G401 (cell line): ENCODE data around the gene HIP1R. TPM values are rescaled to one million over a fixed set of nuclear protein-coding genes. Genes with fewer than 3 reads are reported as not detected.

Source experiments
- DNase-seq: peaks from one replicate; pipeline ENCODE4 v3.0.0-alpha.2; 2015; ENCODE audit warnings: low spot score
- in situ Hi-C: cut with HindIII; loops from 2 replicates; pipeline ENCODE4 v1.10.0; 2016; ENCODE audit warnings: low sequenced_read_pairs, mixed read lengths
- total RNA-seq: library from RNA; depleted of rRNA; stranded (reverse); fragments of >200 nt; shearing (Covaris generic); gene quantifications from 2 replicates; pipeline ENCODE4 v1.2.3, GENCODE V29; 2014

The HIP1R gene
- total RNA-seq, 1 experiment from 2014 or later = 19.3 TPM

DNA sequence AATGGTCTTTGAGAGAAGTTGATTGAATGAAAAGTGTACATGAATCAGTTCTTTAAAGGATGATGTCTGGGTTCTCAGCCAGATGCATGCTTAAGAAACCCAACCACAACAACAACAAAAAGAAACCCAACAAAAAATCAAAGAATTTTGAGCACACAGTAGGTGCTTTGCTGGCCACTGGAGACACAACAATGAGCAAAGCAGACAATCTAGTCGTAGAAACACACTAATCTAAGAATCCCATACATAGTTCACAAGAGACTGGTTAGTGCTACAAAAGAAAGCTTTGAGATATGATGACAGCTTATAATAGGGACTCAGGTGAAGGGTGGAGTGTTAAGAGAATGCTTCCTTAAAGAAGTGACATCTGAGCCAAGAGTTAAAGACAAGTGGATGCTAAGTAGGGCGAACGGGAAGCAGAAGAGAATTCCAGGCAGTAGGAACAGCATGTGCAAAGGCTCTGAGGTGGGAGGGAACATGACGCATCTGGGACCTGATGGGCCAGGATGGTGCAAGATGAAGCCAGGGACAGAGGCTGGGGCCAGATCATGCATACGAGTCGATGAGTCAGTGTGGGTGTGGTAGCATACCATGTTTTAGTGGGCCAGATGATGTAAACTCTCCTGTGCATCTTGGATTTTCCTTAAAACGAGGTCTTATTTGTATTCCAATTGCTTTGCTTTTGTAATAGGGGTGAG is 4.6 kb upstream of the HIP1R start:
- in situ Hi-C loops = no loop called here
- DNase-seq = no peak

GRCh38 chr12:122834104-122834920 is 945 bp upstream of the HIP1R start:
- DNase-seq = peak; percentile 58
- in situ Hi-C loops = no loop called here

DNA sequence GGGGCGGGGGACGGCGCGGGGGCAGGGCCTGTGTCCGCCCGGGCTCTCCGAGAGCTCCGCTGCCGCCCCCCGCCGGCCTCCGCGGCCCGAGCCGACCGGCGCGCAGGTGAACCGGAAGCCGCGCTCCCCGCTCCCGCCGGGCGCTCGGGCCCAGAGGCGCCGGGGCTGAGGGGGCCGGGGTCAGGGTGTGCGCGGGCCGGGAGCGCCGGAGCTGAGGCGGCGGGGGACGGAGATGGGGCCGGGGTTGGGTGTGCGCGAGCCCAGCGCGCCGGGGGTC is 431 bp downstream of the HIP1R start:
- in situ Hi-C loops = no loop called here
- no peak for DNase-seq

DNA sequence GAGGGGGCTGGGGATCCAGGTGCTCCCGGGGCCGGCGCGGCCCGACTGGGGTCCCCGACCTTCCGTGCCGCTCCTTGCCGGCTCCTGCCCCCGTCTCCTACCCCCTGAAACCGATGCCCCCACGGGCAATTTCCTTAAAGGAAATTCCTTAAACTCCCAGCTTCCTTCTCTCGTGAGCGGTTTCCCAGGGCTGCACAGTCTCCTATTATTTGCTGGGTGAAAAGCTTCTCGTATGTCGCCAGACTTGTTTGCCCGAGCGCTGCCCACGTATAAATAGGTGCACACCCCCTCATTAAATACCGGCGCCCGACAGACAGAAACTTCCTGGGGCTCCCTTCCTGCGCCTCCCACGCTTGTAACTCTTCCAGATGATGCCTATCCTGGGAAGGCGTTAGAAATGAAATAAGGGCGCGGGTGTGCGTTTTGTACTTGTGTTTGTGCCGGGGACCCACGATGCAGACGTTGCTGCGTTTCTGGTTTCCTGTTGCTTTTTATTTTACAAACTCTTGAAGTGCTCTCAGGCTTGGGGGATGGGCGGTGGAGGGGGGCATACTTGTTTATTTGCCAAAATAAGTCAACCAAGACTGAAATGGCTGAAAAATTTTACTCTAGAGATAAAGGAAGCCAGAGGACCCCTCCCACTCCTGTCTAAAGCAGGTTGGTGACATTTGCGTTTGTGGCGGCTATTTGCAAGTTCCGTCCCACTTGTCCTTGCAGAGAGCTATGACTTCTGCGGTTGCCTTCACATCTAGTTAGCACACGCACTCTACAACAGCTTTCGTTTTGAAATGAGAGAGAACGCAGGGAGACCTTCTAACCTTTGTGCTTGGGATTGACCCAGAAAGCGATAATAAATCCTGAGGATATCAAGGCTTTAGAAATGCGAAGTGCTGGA is 1.0 kb downstream of the HIP1R start:
- in situ Hi-C loops = no loop called here
- peak; percentile 57 for DNase-seq

DNA sequence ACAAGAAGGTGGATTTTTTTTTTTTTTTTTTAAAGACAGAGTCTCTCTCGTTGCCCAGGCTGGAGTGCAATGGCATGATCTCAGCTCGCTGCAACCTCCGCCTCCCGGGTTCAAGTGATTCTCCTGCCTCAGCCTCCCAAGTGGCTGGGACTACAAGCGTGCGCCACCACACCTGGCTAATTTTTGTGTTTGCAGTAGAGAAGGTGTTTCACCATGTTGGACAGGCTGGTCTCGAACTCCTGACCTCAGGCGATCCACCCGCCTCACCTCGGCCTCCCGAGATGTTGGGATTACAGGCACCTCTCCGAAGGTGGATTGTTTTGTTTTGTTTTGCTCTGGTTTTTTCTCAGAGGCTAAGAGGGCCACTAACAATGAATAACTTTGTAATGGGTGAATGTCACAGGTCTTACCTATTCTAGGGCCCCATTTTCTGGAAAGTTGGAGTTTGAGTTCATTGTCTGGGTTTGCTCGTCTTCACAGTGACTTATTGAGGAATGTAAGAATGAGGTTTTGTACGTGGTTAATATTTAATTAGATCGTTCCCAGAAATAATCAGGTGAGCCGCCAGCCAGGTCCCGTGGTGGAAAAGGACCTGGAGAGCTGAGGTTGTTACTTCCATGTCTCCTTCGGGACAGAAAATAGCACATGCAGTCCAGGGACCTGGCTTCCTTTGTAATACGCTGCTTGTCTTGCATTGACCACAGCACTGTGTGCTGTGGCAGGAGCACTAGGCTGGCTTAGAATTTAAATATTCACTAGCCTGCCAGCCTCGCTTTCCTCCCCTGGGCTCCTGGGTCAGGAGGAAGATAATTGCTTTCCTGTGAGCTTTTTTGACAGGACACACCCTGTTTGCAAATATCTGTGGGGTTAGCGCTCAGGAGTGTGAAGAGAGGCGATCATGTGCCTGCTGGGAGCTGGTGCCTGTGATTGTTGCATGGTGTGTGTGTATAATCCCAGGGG is 2.3 kb downstream of the HIP1R start:
- DNase-seq = no peak
- in situ Hi-C loops = no loop called here

GRCh38 chr12:122838841-122839240 is 3.6 kb downstream of the HIP1R start:
- in situ Hi-C loops = no loop called here

DNA sequence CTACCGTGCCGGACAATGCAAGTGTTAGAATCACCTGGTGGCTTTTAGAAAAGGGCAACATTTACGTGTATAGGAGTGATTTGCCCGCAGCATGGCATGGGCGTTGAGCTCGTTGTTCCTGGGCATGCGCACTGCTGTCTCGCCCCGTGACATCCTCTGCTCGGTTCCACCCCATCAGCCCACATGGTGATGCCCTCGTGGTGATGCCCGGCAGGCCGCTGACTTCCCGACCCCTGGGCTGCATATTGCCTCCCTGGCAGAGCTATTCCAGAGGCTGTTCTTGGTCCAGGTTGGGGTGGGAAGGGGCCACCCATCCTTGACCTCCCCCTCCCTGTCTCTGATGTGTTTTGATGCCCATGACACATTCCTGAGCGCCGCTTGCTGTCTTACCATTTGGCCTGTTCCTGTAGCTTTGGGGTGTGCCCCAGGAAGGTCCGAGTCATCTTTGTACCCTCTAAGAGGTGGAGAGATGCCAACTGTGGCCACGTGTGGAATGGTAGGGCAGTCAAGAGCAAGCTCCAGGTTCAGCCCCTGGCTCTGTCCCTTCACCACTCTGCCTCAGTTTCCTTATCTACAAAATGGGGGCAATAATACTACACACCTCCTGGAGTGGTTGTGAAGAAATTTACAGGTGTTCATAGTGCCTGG is 4.8 kb downstream of the HIP1R start:
- in situ Hi-C loops = no loop called here
- no peak for DNase-seq

More at GRCh38 chr12:122838841-122839240, 3.6 kb downstream of the HIP1R start:
- DNase-seq = no peak

GRCh38 chr12:122840580-122841513 is 5.6 kb downstream of the HIP1R start:
- no peak for DNase-seq
- in situ Hi-C loops = no loop called here

GRCh38 chr12:122841544-122842321 is 6.5 kb downstream of the HIP1R start:
- in situ Hi-C loops = no loop called here
- peak; percentile 33 for DNase-seq

DNA sequence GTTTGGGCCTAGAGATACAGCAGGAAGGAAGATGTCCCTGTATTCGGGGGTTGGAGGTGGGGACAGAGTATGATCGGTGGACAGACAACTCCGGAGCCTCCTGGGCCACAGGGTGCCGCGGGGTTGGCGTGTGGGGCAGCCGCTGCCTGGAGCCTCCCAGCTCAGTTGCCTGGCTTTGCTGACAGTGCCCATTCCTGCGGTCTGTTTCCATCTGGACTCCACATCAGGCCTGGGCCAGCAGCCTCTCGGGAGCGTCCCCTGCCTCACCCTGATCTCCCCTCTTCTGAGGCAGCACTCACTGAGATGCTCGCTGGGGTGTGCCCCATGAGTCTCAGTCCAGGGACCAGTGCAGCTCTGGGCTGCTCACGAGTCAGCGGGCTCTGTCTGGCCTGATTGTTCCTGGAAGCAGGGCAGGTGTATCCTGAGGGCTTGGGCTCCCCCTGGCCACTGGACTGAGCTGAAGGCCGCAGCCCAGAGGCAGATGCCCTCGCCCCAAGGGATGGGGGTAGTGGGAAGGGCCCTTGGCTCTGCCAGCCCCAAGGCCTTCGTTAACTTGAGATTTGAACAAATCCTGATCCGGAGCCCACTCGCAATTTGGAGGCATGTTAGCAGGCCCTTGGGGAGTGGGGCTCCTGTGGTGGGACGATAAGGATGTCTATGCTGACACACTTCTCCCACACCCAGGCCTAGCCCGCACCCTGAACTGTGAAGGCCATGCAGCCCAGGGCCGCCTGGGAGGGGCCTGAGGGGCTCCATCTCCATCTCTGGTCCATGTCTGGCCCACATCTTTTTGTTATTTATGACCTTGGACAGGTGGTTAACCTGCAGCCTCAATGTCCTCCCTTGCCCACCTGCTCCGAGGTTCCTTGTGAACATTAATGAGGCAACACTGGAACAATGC is 7.5 kb downstream of the HIP1R start:
- in situ Hi-C loops = no loop called here
- no peak for DNase-seq

DNA sequence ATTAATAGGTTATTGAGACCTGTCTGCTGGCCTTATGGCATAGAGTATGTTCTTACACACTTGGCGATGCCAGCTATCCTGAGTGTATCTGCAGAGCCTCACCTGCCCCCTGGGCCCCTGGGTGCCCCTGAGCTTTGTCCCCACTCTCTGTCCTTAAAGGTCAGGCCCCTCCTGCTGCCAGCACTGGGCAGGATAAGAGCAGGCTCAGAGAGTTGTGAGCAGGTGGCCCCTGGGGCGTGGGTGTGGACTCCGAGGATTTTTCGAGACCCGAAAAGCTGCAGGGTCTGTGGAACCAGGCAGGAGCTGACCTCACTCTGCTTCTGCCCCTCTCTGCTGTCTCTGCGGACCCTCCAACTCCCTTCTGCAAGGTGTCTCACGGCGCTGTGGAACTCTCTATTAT is 8.2 kb downstream of the HIP1R start:
- in situ Hi-C loops = no loop called here

DNA sequence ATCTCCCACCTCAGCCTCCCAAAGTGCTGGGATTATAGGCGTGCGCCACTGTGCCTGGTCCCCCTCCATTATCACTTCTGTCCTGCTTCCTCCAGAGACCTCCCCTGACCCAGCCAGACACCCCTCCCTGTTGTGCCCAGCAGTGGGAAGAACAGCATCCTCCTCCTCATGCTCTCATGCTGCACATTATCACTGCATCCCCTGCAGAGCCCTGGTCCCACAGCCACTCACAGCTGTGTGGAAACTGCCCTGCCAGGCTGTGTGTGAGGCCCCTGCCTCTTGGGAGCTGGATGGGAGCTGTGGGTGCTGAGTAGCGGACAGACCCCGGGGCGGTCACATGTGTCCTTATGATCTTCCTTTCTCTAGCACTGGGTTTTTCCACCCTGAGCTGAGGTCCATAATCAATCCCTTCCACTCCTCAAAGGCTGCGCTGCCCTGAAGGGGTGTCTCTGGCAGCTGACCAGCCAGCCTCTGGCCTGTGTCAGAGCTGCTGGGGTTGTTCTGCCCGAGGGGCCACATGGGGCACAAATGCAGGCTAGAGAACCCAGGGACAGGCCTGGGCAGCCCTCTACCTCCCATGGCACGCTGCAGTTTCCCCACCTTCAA is 9.2 kb downstream of the HIP1R start:
- in situ Hi-C loops = no loop called here
- no peak for DNase-seq

More for the DNA sequence above, 8.2 kb downstream of the HIP1R start:
- DNase-seq = no peak

DNA sequence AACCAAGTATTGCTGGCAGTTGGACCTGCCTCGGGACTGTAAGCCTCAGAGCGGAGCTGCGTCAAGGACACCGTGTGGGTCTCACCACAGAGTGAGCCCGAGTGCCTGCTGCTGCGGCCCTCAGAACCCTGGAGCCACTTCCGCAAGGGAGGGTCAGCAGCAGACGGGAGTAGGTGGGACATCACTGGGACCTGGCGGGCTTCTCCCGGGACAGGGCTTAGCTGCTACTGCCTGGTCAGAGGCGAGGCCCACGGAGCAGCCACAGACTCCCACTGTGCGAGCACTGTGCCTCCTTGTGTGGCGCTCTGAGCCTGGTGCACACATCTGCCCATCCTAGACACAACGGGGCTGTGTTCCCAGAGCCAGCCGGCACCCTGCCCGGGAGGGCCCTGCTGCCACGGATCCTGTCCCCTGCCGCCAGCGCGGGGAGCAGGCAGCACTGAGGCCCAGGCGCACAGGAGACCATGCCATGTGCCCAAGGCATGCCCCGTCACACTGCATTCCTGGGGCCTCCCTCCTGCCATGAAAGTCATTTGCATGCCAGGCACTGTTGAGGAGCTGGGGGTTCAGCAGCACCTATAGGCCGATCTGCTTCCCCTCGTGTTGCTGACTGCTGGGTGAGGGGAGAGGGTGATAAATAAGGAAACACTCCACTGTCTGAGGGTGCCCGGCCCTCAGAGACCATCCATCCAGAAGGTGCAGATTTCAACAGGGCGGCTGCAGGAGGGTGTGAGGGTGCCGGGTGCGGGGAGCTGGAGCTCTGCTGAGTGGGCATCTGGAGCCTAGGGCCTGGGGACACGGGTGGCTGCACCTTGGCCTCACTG is 10.0 kb downstream of the HIP1R start:
- peak; percentile 37 for DNase-seq
- in situ Hi-C loops = no loop called here

GRCh38 chr12:122845865-122846621 is 10.8 kb downstream of the HIP1R start:
- no peak for DNase-seq
- in situ Hi-C loops = no loop called here
